ENCODE data around the gene A2M. TPM values are rescaled to one million over a fixed set of nuclear protein-coding genes. Genes with fewer than 3 reads are reported as not detected.

Gene A2M
- total and polyA plus RNA-seq, 2 donors (not counting 1 experiment from before 2014, with no cell fraction given), result 0.04 TPM; not detected in 1

DNA sequence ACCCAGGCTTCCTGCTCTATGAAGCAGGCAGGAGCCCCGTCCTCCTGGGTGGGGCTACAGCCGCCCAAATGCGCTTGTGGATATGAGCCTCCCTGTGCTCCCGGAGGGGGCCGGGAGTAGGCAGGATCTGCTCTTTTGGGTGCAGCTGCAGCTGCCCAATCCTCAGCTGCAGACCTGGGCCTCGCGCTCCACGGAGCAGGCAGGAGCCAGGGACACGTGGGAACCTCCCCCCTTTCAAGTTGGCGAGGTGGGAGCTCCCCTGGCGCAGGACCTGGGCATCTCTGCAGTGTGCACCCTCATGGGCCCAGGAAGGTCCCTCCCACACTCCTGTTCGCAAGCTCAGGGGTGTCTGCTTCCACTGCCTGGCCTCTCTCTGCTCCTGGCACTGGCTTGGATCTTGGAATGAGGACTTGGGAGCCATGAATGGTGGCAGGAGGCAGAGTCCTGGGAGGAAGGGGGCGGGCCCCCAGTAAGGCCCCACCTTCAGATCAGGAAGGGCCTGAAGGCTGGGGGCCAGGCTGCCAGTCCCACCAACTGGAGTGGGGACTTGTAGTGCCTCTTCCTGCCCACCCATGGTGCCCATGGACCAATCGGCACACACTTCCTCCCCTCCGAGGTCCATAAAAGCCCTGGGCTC is 65.1 kb downstream of the A2M start:
- H3K4me1 Mint-ChIP-seq, result no peaks in the 10 kb centered on the region
- ATAC-seq (ENCODE audit: low read depth) (no peak), DNase-seq (no peak)
- no peak overlapping the region for H3K27ac ChIP-seq (ENCODE audit: low read length in 2 of 2)
- H3K9ac ChIP-seq (ENCODE audit: low read length), result no peak overlapping the region
- no peaks in the 10 kb centered on the region for H3K36me3 ChIP-seq (replicated peaks in 1 of 2; ENCODE audit: control extremely low read depth in 1 of 2, control insufficient read depth in 1 of 2, extremely low read depth in 1 of 2, insufficient read depth in 2 of 2, low read length in 1 of 2)
- WGBS (ENCODE audit: insufficient coverage), result 94% methylated on average over 15 of the region's 15 CpGs
- peaks cover 0 to 1% (median 0%) of the 10 kb centered on the region in 3 donors for H3K9me3 ChIP-seq (ENCODE audit: control extremely low read depth in 1 of 3, control insufficient read depth in 2 of 3, insufficient read depth in 1 of 3, low read length in 2 of 3)
- intact Hi-C loops (cut with micrococcal nuclease), result no loop called here
- no peaks in the 10 kb centered on the region for H4K20me1 ChIP-seq (ENCODE audit: control insufficient read depth, insufficient read depth, low read length, poor library complexity, severe bottlenecking)
- no peak overlapping the region for H3K4me3 Mint-ChIP-seq
- H3K79me2 ChIP-seq (ENCODE audit: control insufficient read depth, insufficient read depth, low read length), result no peaks in the 10 kb centered on the region
- no peak overlapping the region for H3K4me3 ChIP-seq (ENCODE audit: control extremely low read depth in 1 of 5, extremely low read depth in 1 of 5, insufficient read depth in 1 of 5, low read depth in 2 of 5, low read length in 4 of 5)
- ChIA-PET CTCF (interaction anchor here (0.7 to 4.4 kb wide), 17 partner anchors 8 to 506 kb away, joined by 3 to 33 read pairs (median 6); partner anchors contain the start of gene M6PR), POLR2A (no interaction called here)
- no peaks in the 10 kb centered on the region for H3K9me3 Mint-ChIP-seq (ENCODE audit: insufficient read depth)
- peaks cover 17% of the 10 kb centered on the region for H3K27me3 Mint-ChIP-seq
- no peak overlapping the region for H3K27ac Mint-ChIP-seq
- no peak overlapping the region for H3K4me2 ChIP-seq (replicated peaks; ENCODE audit: low read depth, low read length, poor library complexity, severe bottlenecking)
- no peaks in the 10 kb centered on the region for H3K27me3 ChIP-seq (replicated peaks in 1 of 4; ENCODE audit: control extremely low read depth in 1 of 4, control insufficient read depth in 3 of 4, insufficient read depth in 4 of 4, low read length in 3 of 4)
- no peak overlapping the region for H2AFZ ChIP-seq (ENCODE audit: insufficient read depth, low read depth, low read length, poor library complexity, severe bottlenecking)
- H3K4me1 ChIP-seq (ENCODE audit: control insufficient read depth in 2 of 2, insufficient read depth in 2 of 2, low read length in 2 of 2), result no peaks in the 10 kb centered on the region
- TF ChIP-seq CTCF (IDR thresholded peaks at IDR 0.05) (no peak), EZH2 (IDR thresholded peaks at IDR 0.05; ENCODE audit: borderline replicate concordance, insufficient read depth, low read depth, low read length, poor library complexity, severe bottlenecking) (no peak)

- Histone ChIP-seq H3K4me3 (ENCODE audit: control extremely low read depth in 1 of 5, extremely low read depth in 1 of 5, insufficient read depth in 1 of 5, low read depth in 2 of 5, low read length in 4 of 5) (no peak overlapping the region), H3K36me3 (replicated peaks in 1 of 2; ENCODE audit: control extremely low read depth in 1 of 2, control insufficient read depth in 1 of 2, extremely low read depth in 1 of 2, insufficient read depth in 2 of 2, low read length in 1 of 2) (no peaks in the 10 kb centered on the region), H3K4me2 (replicated peaks; ENCODE audit: low read depth, low read length, poor library complexity, severe bottlenecking) (no peak overlapping the region), H3K9me3 (ENCODE audit: control extremely low read depth in 1 of 3, control insufficient read depth in 2 of 3, insufficient read depth in 1 of 3, low read length in 2 of 3) (peaks cover 0 to 1% (median 0%) of the 10 kb centered on the region in 3 donors), H4K20me1 (ENCODE audit: control insufficient read depth, insufficient read depth, low read length, poor library complexity, severe bottlenecking) (no peaks in the 10 kb centered on the region), H3K9ac (ENCODE audit: low read length) (no peak overlapping the region), H3K27ac (ENCODE audit: low read length in 2 of 2) (no peak overlapping the region), H3K79me2 (ENCODE audit: control insufficient read depth, insufficient read depth, low read length) (no peaks in the 10 kb centered on the region), H2AFZ (ENCODE audit: insufficient read depth, low read depth, low read length, poor library complexity, severe bottlenecking) (no peak overlapping the region), H3K4me1 (ENCODE audit: control insufficient read depth in 2 of 2, insufficient read depth in 2 of 2, low read length in 2 of 2) (no peaks in the 10 kb centered on the region), H3K27me3 (replicated peaks in 1 of 4; ENCODE audit: control extremely low read depth in 1 of 4, control insufficient read depth in 3 of 4, insufficient read depth in 4 of 4, low read length in 3 of 4) (no peaks in the 10 kb centered on the region)
- WGBS (ENCODE audit: insufficient coverage), result no CpG with 5 or more reads among the region's 6 CpGs
- ChIA-PET CTCF (interaction anchor here (0.7 to 4.4 kb wide), 27 partner anchors 9 to 505 kb away, joined by 3 to 33 read pairs (median 4); partner anchors contain the start of gene M6PR), POLR2A (no interaction called here)
- Mint-ChIP-seq H3K4me1 (no peaks in the 10 kb centered on the region), H3K9me3 (ENCODE audit: insufficient read depth) (no peaks in the 10 kb centered on the region), H3K4me3 (no peak overlapping the region), H3K27ac (no peak overlapping the region), H3K27me3 (peaks cover 10% of the 10 kb centered on the region)
- ATAC-seq (ENCODE audit: low read depth) (peak; percentile 41), DNase-seq (peak; percentile 53)
- peak; percentile 75 for TF ChIP-seq CTCF (IDR thresholded peaks at IDR 0.05)
- no peak for TF ChIP-seq EZH2 (IDR thresholded peaks at IDR 0.05; ENCODE audit: borderline replicate concordance, insufficient read depth, low read depth, low read length, poor library complexity, severe bottlenecking)
- intact Hi-C loops (cut with micrococcal nuclease), result no loop called here
Measured at GRCh38 chr12:9049520-9050133, 66.1 kb downstream of the A2M start.
